A549 (cell line): ENCODE results near the gene POGK. TPM values are rescaled to one million over a fixed set of nuclear protein-coding genes. Genes with fewer than 3 reads are reported as not detected.

Source experiments
- BCL3 ChIP-seq: fragments of >200 bp; sonication (Bioruptor Twin); formaldehyde crosslinking; IDR thresholded peaks from 3 replicates; pipeline ENCODE4 v1.6.1; 2016
- RAD21 ChIP-seq, 2 experiments: fragments of >200 bp in 1 of 2; sonication (Bioruptor Twin) in 1 of 2; formaldehyde crosslinking in 1 of 2; IDR thresholded peaks in 1 of 2; conservative IDR thresholded peaks in 1 of 2; 2 replicates in 1 of 2; 3 replicates in 1 of 2; pipeline ENCODE4 v1.6.1; 2012 to 2018; ENCODE audit warnings: inconsistent platforms in 1 of 2
- polyA plus RNA-seq, 4 experiments: library from polyadenylated mRNA; depleted of rRNA in 3 of 4; stranded (reverse); fragments of >200 nt; fragmentation: RNase III in 1 of 4; extraction: RNeasy Plus Mini Kit Qiagen cat#74134 plus additional on column Dnase treatment in 1 of 4; gene quantifications; 2 replicates in 3 of 4; 3 replicates in 1 of 4; pipeline ENCODE4 v1.2.3, GENCODE V29; 2011 to 2017
- TF ChIP-seq, protein P1 (sequence below): fragments of 250-450 bp; sonication (Bioruptor Pico); IDR thresholded peaks from 2 replicates; pipeline ENCODE4 v1.5.0; 2021; ENCODE audit warnings: mild to moderate bottlenecking, moderate library complexity, borderline replicate concordance
- TF ChIP-seq, protein P2 (sequence below): IDR thresholded peaks from 2 replicates; pipeline ENCODE4 v1.6.1; 2012

POGK gene
- polyA plus RNA-seq, 2 of the 4 experiments (the other 2 are of a cell fraction) = 27.4 to 37.2 TPM

DNA sequence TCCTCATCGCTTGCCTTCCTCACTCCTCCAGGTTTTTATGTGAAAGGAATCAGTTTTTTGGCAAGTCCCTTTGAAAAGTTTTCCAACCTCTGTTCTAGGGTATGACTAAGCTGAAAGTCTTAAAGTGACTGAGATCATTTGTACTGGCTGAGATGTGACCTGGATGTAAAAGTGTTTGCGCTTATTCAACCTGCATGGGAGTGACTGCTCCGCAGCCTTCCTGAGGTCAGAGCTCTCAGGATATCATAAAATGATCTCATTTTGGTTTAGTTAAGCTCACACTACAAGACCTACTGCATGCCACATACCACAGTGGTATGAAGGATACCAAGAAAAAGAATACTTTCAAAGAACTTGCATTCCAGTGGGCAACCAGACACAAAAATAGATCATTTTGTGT lies 66.6 kb downstream of the POGK start (continued):
- TF ChIP-seq BCL3 (no peak), RAD21 (conservative IDR thresholded peaks at IDR 0.05 in 1 of 2, IDR thresholded peaks at IDR 0.05 in 1 of 2) (no peak)
- TF ChIP-seq, protein P1, sequence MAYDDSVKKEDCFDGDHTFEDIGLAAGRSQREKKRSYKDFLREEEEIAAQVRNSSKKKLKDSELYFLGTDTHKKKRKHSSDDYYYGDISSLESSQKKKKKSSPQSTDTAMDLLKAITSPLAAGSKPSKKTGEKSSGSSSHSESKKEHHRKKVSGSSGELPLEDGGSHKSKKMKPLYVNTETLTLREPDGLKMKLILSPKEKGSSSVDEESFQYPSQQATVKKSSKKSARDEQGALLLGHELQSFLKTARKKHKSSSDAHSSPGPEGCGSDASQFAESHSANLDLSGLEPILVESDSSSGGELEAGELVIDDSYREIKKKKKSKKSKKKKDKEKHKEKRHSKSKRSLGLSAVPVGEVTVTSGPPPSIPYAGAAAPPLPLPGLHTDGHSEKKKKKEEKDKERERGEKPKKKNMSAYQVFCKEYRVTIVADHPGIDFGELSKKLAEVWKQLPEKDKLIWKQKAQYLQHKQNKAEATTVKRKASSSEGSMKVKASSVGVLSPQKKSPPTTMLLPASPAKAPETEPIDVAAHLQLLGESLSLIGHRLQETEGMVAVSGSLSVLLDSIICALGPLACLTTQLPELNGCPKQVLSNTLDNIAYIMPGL (CRISPR knock-in tag) = no peak
- TF ChIP-seq, protein P2, sequence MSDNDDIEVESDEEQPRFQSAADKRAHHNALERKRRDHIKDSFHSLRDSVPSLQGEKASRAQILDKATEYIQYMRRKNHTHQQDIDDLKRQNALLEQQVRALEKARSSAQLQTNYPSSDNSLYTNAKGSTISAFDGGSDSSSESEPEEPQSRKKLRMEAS = no peak

Other genes starting within 250 kb of the POGK start
- gene TADA1, start 36.8 kb downstream of the POGK start, polyA plus RNA-seq (2011; rRNA removed) = 22.4 and 25.6 TPM in 2 replicates
- gene TADA1, start 36.8 kb downstream of the POGK start, polyA plus RNA-seq (2017; fragmentation: RNase III; extraction: RNeasy Plus Mini Kit Qiagen cat#74134 plus additional on column Dnase treatment) = 10.5 to 13.0 TPM (median 11.4 TPM) in 3 replicates
- gene ILDR2, start 136.1 kb downstream of the POGK start, polyA plus RNA-seq (2011; rRNA removed) = 0.04 TPM in 2 replicates
- 0.03 TPM in 1 of 3 replicates, not detected in the others for gene ILDR2, start 136.1 kb downstream of the POGK start, polyA plus RNA-seq (2017; fragmentation: RNase III; extraction: RNeasy Plus Mini Kit Qiagen cat#74134 plus additional on column Dnase treatment)
- gene MAEL, start 149.8 kb downstream of the POGK start, polyA plus RNA-seq (2011; rRNA removed) = not detected in 2 replicates
- not detected in 3 replicates for gene MAEL, start 149.8 kb downstream of the POGK start, polyA plus RNA-seq (2017; fragmentation: RNase III; extraction: RNeasy Plus Mini Kit Qiagen cat#74134 plus additional on column Dnase treatment)